Renal cortical epithelial cell (primary cell): ENCODE results near the gene ANKH. TPM values are rescaled to one million over a fixed set of nuclear protein-coding genes. Genes with fewer than 3 reads are reported as not detected.

Experiments used
- DNase-seq: peaks from one replicate; pipeline ENCODE4 v3.0.0-alpha.2; 2011; ENCODE audit warnings: low read depth
- total RNA-seq: library from RNA; depleted of rRNA; stranded (reverse); fragments of >200 nt; gene quantifications from 2 replicates; pipeline ENCODE4 v1.2.3, GENCODE V29; 2014

ANKH gene
- total RNA-seq, 1 donor from 2014 or later: 3.6 TPM

- DNase-seq: no peak
Measured at GRCh38 chr5:14760548-14761002, 111.0 kb downstream of the ANKH start.

DNA sequence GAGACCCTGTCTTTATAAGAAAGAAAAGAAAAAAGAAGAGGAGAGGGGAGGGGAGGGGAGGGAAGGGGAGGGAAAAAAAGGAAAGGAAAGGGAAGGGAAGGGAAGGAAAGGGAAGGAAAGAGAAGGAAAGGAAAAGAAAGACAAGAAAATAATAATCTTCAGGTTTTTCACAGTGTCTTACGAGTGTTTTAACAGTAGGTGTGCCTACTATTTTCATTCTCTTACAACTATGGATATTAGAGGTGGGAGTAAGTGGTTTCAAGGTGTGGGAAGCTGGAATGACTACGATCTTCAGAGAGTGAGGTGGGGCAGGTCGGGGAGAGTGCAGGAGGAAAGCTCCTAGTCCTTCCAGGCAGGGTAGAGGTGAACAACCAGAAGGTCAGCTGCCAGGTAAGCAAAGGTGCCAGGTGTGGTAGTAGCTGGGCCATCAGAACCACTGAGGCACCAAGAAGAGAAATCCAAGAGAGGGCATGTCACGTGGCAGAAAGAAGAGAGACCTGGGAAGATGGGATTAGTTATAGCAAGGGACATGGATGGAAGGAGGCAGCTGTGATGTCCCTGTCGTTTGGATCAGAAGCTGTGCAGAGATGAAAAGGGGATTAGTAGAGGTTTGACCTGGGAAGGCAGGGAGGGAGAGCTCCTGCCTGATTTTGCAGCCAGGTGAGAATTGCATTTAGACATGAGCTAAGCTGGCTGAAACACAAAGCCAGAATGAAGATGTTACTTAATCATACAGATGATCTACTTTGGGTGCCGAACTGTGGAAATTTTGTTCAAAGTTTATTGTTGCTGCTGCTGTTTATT is 111.6 kb downstream of the ANKH start:
- no peak for DNase-seq

GRCh38 chr5:14757850-14758249 is 113.7 kb downstream of the ANKH start:
- no peak for DNase-seq

DNA sequence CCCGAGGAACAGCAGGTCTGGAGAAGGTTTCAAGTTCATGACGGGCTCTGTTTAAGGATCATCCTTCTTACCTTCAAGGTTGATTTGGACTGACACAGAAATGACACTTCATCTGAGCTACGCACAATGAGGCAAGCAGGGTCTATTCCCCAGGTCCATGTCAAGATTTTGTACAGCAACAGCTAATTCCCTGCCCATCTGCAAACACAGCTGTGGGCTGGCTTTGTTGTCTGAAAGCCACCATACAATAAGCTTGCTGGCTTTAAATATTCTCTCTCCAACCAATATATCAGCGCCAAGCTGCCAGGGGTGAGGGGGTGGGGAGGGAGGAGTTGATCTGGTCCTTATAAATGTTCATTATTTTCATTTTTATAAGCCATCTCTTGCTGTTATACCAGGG is 115.1 kb downstream of the ANKH start:
- DNase-seq: no peak

- DNase-seq: no peak
Measured at GRCh38 chr5:14753947-14754346, 117.6 kb downstream of the ANKH start.

- DNase-seq: peak; percentile 7
Measured at GRCh38 chr5:14753292-14753691, 118.3 kb downstream of the ANKH start.

DNA sequence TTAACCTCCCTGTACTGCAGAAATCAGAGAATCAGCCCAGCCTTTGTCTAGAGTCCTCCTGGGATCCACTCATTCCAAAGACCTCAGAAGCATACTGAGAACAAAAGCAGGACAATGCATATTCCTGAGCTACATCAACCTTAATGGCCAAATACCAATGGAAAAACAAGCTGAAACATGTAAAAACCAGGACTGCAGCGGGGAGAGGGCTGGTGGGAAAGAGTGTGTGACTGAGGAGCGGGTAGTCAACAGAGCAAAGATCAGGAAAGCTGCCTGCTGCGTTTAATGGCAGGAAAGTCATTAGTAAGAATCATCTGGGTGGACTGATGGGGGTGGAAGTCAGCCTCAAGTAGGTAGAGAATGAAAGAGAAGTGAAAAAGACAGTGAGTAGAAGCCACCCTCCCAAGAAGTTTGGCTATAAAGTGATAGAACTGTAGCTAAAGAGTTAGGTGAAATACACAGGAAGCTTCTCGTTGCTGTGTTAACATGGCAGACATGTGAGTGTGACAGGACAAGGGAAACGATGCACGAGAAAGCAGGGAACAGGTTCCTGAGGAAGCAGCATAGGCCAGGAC is 119.0 kb downstream of the ANKH start:
- no peak for DNase-seq

GRCh38 chr5:14750712-14751111 is 120.9 kb downstream of the ANKH start:
- DNase-seq: no peak

DNA sequence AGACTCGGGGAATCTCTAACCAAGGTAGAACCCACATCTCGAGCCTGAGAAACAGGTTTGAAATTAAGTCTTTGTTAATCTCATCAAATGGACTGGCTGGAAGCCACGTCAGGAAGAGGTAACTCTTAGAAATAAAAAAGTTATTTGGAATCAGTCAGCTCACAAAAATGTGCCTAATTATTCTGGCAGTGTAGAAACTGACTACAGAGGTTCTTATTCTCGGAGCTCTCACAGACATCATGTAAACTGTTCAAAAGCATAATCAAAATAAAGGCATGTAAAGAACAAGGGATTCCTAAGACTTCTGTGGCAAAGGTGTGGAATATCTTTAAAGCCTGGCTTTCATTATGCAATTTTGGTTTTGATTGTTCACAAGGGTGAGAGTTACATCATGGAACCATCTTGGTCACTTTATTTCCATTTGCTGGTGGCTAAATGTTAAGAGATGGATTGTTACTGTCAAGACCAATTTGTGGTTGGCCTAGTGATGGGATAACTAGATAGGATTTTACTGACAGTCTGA is 121.9 kb downstream of the ANKH start:
- DNase-seq: no peak

GRCh38 chr5:14748180-14748900 is 123.2 kb downstream of the ANKH start:
- no peak for DNase-seq

DNA sequence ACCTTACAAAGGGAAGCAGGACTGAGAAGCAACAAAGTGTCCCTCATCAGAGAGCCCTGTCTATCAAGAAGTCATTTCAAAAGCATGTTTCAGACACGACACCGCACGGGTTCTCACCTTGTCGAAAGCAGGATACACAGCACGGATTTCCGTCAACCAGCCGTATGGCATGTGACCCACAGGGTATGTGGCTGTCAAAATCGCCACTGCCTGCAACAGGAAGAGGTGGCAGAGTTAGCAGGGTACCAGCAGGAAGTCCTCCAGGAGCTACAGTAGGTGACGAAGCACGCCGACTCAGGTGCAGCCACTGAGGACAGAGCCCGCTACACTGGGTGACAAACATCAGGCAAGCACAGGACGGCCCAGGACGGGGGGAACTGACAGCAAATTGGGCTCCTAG is 125.8 kb downstream of the ANKH start:
- no peak for DNase-seq

- no peak for DNase-seq
Measured at GRCh38 chr5:14745188-14745563, 126.4 kb downstream of the ANKH start.

DNA sequence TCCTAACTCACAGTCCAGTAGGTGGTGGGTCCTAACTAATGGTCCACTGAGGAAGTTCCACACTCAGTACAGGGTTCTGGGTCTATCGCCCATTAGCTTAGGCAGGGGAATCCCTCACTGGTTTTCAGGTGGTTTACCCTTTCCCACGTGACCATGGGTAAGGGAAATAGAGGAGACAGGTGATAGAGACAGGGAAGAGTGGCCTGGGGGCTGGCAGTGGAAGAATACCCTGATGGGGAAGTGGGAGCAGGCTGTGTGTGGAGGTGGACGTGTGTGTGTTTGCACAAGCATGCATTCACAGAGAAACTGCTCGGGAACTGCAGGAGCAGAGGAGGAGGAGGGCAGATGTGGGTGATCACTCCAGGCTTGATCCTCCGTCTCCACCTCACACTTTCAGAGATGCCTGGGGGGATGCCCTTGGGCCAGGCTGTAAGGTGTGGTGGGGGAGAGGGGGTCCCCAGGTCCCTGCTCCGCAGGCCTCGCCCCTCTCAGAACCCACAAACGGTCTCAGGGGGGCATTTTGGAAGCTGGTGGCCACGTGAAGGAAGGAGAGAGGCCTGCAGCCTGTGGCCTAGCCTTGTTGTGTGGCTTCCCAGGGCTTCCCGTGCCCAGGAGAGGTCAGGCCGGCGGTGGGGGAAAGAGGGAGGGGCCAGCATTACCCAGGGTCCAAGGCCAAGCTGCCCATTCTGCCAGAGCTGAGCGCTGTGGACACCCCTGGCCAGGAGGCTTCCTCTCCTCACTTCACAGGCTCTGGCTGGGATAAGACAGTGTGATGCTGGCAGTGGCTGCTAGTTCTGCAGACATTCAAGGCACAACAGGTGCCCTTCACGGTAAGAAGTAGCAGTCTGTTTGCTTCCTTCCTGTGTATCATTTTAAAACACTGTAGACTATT is 127.0 kb downstream of the ANKH start:
- DNase-seq: no peak

GRCh38 chr5:14743601-14744295 is 127.8 kb downstream of the ANKH start:
- DNase-seq: no peak

DNA sequence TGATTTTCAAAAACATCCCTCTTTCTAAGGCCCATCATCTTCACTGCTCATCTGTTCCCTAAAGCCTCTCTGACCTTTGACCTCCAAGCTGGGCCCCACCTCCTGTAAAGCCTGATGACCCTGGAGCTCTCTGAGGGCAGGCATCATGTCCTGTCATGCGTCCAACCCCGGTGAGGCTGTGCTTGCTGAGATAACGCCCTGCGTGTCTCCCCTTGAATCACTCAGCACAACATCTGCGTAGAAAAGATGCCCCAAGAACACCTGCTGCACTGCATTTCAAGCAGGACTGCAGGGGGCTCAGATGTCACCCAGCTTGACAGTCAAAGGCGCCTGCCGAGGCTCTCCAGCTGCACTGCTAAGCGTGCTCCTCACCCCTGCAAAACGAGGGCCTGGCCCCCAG is 129.1 kb downstream of the ANKH start:
- no peak for DNase-seq

GRCh38 chr5:14741801-14742440 is 129.7 kb downstream of the ANKH start:
- DNase-seq: no peak

- DNase-seq: no peak
Measured at GRCh38 chr5:14741131-14741530, 130.4 kb downstream of the ANKH start.

DNA sequence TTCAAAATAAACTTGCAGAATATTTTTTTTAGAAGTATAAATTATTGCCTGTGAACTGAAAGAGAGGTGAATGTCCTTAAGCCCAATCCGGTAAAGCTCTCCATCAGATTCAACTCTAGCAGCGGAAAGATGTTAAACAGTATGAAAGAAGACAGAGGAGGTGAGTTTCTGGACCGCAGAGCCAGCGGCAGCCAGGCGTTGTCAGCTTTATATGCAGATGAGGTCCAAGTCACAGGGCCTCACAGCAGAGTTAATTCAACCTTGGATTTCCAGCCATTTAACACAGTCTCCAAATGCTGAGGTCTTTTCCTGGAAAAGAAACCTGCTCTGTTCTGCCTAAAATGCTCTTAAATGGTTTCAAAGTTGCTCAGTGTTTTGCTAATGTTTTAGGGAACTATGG is 131.6 kb downstream of the ANKH start:
- DNase-seq: no peak

DNA sequence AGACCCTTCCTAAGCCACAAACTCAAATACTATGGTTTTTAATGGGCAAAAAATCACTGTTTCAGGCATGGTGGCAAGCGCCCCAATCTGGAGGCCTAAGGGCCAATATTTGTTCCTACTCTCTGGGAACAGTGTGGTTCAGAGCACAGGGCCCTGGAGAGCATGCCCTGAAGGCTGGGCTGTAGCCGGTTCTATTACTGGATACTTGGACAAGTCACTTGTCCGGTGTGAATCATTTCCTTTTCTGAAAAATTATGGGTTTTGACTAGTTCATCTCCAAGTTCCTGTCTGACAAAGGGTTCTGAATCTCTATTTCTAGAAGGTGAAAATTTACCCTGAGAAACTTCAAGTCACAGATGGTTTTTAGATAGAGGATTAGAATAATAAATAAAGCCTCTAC is 132.0 kb downstream of the ANKH start:
- no peak for DNase-seq

DNA sequence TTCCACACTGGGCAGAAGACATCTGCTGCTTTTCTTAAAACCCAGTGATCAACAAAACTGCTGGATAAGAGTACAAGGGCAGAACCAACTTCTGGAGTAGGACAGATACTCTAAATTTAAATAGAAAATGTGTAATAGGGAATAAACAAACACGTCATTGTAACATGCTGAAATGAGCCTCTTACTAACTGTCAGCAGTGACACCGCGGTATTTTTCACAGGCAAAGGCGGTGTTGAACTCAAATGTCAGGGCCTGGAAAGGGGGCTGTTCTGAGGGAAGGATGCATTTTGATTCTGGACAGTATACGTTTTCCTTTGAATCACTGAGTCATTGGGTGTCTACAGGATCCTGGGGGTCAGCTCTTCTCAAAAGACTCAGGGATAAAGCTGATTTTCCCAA is 133.5 kb downstream of the ANKH start:
- DNase-seq: no peak

DNA sequence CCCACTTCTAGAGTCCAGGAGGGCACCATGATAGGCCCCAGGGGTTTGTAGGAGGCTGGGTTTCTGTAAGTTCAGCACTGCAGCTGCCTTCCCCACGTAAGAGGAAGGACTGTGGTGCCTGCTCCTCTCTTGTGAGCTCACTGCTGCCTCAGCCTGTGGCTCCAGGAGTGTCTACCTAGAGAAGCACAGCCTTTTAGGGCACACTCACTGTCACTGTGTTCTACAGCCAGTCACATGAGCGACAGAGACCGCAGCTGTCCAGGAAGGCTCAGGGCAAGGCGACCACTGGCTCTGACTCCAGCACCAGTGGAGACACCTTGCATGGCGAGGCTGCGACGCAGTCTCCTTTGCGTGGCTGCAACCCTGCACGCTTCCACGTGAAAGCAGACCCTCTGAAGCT is 134.3 kb downstream of the ANKH start:
- no peak for DNase-seq
